ENCODE measurements around the gene TMEM80. TPM values are rescaled to one million over a fixed set of nuclear protein-coding genes. Genes with fewer than 3 reads are reported as not detected.
A peak's percentile ranks its signal among the peaks of the same experiment; 100 is the strongest.

TMEM80 gene
- total RNA-seq, 2 donors from 2014 or later, result 18.4 to 36.6 TPM

DNA sequence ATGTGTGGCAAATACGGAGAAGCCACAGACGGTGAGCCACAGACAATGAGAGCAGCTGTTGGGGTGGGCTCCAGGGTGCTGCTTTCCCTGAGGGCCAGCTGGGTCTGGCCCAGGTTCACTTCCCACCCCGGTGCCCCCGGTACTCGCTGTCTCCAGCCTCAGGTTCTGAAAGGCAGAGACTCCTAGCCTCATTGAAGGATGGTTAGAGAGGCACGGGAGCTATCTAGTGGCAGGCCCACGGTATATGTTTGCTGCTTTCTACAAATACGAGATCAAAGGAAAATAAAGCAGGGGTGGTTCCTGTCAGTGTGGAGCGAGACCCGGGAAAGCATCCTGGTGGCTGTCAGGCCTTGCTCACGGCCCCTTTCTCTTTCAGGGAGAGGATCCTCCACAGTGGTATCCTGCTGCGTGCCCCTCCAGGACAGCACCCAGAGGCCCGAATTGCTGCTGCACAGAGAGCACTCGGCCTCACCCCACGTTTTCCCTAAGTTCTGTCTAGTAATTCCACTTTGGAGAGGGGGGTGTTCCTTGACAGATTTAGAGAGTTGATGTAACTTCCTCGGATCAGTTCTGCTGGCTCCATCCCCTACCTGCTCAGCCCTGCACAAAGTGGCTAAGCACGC, 3.0 kb downstream of the TMEM80 start:
- Histone ChIP-seq H3K36me3 (no peaks in the 10 kb centered on the region), H3K4me1 (peaks cover 22% of the 10 kb centered on the region)

DNA sequence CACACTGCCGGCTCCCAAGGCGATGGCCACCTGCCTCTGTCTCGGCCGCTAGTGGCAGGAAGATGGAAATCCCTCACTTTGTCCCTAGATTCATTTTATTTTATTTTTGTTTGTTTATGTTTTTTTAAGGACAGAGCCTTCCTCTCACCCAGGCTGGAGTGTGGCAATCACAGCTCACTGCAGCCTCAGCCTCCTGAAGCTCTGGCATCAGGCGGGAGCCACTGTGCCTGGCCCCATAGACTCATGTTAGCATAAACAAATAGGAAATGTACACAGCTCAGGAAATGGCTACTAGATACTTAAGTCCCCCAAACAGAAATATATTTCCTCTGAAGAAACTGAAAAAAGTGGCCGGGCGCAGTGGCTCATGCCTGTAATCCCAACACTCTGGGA, 3.5 kb downstream of the TMEM80 start:
- no peaks in the 10 kb centered on the region for H3K27me3 ChIP-seq
- peaks cover 22% of the 10 kb centered on the region for H3K4me1 ChIP-seq
- H3K9ac ChIP-seq (ENCODE audit: low read depth in 2 of 2, low read length in 2 of 2), result no peak overlapping the region
- TF ChIP-seq, protein P1, sequence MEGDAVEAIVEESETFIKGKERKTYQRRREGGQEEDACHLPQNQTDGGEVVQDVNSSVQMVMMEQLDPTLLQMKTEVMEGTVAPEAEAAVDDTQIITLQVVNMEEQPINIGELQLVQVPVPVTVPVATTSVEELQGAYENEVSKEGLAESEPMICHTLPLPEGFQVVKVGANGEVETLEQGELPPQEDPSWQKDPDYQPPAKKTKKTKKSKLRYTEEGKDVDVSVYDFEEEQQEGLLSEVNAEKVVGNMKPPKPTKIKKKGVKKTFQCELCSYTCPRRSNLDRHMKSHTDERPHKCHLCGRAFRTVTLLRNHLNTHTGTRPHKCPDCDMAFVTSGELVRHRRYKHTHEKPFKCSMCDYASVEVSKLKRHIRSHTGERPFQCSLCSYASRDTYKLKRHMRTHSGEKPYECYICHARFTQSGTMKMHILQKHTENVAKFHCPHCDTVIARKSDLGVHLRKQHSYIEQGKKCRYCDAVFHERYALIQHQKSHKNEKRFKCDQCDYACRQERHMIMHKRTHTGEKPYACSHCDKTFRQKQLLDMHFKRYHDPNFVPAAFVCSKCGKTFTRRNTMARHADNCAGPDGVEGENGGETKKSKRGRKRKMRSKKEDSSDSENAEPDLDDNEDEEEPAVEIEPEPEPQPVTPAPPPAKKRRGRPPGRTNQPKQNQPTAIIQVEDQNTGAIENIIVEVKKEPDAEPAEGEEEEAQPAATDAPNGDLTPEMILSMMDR (IDR thresholded peaks at IDR 0.05), result no peak
- intact Hi-C loops (cut with DNase I), result no loop called here
- no peaks in the 10 kb centered on the region for H3K36me3 ChIP-seq
- H3K4me3 ChIP-seq, result no peak overlapping the region
- no peak overlapping the region for H3K27ac ChIP-seq
- no peak for DNase-seq
- H3K9me3 ChIP-seq, result no peaks in the 10 kb centered on the region

More for the DNA sequence above, 3.0 kb downstream of the TMEM80 start:
- H3K9me3 ChIP-seq, result no peaks in the 10 kb centered on the region
- no peak overlapping the region for H3K4me3 ChIP-seq
- DNase-seq, result no peak
- H3K27ac ChIP-seq, result no peak overlapping the region
- intact Hi-C loops (cut with DNase I), result no loop called here
- no peak overlapping the region for H3K9ac ChIP-seq (ENCODE audit: low read depth in 2 of 2, low read length in 2 of 2)
- TF ChIP-seq, protein P1 (IDR thresholded peaks at IDR 0.05), result no peak
- no peaks in the 10 kb centered on the region for H3K27me3 ChIP-seq

DNA sequence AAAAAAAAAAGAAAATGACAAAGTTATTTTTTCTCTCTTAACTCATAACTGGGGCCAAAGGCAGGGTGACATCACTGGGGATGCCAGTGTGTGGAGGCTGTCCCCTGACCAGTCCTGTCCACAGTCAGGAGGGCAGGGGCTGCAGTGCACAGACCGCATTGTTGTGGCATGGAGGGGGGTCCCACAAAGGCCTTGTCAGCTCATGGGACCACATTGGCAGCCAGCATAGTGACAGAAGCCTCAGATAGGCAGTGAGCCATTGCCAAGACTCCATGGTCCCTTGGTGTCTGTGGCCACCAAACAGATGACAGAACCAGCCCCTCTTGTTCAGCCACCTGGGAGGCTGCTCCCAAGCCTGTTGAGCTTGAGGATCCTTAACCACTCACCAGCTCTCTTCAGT, 4.1 kb downstream of the TMEM80 start:
- Histone ChIP-seq H3K4me1 (peaks cover 22% of the 10 kb centered on the region), H3K27me3 (no peaks in the 10 kb centered on the region), H3K27ac (no peak overlapping the region), H3K9ac (ENCODE audit: low read depth in 2 of 2, low read length in 2 of 2) (no peak overlapping the region), H3K4me3 (no peak overlapping the region), H3K9me3 (no peaks in the 10 kb centered on the region), H3K36me3 (no peaks in the 10 kb centered on the region)
- TF ChIP-seq, protein P1 (IDR thresholded peaks at IDR 0.05), result no peak
- no peak for DNase-seq
- intact Hi-C loops (cut with DNase I), result no loop called here

DNA sequence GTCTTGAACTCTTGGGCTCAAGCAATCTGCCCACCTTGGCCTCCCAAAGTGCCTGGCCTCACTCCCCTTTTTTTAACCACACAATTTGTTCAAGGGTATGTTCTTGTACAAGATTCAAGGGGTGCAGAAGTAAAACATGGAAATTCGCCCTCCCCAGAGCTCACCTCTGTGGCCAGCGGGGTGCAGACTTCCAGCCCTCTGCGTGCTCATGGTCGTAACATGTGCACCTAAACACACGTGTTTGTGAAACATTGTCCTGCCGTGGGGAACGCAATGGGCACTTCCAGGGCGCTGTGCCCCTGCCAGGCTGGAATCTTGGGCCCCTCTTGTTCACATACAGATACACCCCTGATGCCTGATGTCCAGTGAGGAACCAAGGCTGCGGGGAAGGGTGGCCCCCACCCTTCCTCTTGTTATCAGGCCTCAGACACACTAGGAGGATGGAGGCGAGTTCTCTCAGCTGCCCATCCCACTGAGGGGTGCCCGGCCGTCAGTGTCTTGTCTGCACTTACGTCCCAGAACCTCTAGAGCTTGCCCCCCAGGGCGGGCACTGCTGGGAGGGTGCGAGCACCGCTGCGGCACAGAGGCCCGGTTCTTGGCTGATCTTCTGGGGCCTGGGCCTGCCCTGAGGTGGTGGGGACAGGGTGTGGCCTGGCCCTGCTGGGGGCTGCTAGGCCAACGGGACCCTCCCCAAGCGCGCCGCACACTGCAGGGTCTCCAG, 6.3 kb downstream of the TMEM80 start:
- Histone ChIP-seq H3K4me3 (no peak overlapping the region), H3K36me3 (no peaks in the 10 kb centered on the region), H3K4me1 (peaks cover 22% of the 10 kb centered on the region), H3K9me3 (no peaks in the 10 kb centered on the region), H3K27ac (no peak overlapping the region), H3K9ac (ENCODE audit: low read depth in 2 of 2, low read length in 2 of 2) (peak overlapping the region in 1 of 2 donors; percentile 84), H3K27me3 (no peaks in the 10 kb centered on the region)
- no peak for DNase-seq
- intact Hi-C loops (cut with DNase I), result no loop called here
- TF ChIP-seq, protein P1 (IDR thresholded peaks at IDR 0.05), result no peak

DNA sequence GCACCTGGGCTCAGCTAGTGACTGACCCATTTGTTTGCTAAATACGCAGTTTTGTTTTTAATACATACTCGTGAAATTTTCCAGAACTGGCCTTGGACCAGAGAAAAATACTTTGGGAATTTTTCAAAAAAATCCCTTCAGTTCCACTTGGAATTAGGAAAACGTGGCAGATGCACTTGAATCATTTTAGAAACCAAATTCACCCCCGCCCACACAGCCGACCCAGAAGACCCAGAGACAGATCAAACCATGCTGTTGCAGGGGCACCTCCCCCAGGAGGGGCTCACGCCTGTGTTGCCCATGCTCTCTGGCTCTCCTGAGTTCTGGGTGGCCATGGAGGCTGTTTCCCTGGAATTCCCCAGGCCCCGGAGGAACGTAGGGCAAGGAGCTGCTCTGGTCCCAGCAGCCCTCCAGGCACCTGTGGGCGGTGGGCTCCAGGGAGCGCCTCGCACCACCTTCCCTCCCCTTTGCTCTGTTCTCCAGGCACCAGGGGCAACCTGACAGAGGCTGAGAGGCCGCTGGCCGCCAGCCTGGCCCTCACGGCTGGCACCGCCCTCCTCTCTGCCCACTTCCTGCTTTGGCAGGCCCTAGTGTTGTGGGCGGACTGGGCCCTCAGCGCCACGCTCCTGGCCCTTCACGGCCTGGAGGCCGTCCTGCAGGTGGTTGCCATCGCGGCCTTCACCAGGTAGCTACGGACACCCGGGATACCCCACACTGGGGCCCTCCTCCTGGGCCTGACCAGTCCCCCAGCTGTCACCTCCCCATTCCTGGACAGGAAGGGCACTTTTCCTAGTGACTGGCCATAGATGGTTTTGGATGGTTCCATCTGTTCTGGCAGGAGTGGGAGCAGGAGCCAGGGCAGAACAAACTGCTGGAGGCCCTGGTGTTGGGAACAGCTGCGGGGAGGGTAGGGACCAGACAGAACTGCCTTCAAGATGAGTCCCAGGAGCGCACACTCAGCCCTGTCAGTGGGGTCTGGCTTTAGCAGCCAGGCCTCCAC, 7.1 kb downstream of the TMEM80 start:
- no peaks in the 10 kb centered on the region for H3K9me3 ChIP-seq
- H3K4me3 ChIP-seq, result no peak overlapping the region
- DNase-seq, result peak; percentile 74
- H3K9ac ChIP-seq (ENCODE audit: low read depth in 2 of 2, low read length in 2 of 2), result peak overlapping the region; percentile 32 to 84
- H3K36me3 ChIP-seq, result no peaks in the 10 kb centered on the region
- intact Hi-C loops (cut with DNase I), result no loop called here
- H3K27me3 ChIP-seq, result no peaks in the 10 kb centered on the region
- TF ChIP-seq, protein P1 (IDR thresholded peaks at IDR 0.05), result no peak
- peak overlapping the region; percentile 90 for H3K27ac ChIP-seq
- peaks cover 18% of the 10 kb centered on the region for H3K4me1 ChIP-seq
